PC-3 (cell line): ENCODE measurements around the gene CHL1.

Experiments
- CTCF ChIP-seq: fragments of 300-600 bp; sonication (generic); conservative IDR thresholded peaks from 2 replicates; pipeline ENCODE4 v1.5.1; 2017; ENCODE audit warnings: antibody characterized with exemption, low read depth, mild to moderate bottlenecking, low read length
- EZH2 ChIP-seq: fragments of 300-600 bp; sonication (generic); IDR thresholded peaks from one replicate; pipeline ENCODE4 v1.6.1; 2017; ENCODE audit warnings: antibody characterized with exemption, mild to moderate bottlenecking, low read length; ENCODE audit not compliant: unreplicated experiment
- EZH2phosphoT487 ChIP-seq: fragments of 300-600 bp; sonication (generic); IDR thresholded peaks from 2 replicates; pipeline ENCODE4 v1.6.1; 2018; ENCODE audit warnings: mild to moderate bottlenecking, antibody characterized with exemption, low read length, borderline replicate concordance

- TF ChIP-seq EZH2phosphoT487 (no peak), CTCF (no peak), EZH2 (no peak)
Observed at GRCh38 chr3:166071-166470, 30.5 kb upstream of the CHL1 start.
